HAP-1 (cell line): ENCODE measurements around the gene COL23A1.
"Not testable (repeated sequence)": the region's sequence is repeated elsewhere in the genome, so short reads cannot be mapped to it uniquely, and the experiment has no call there.

Source experiments
- DNase-seq, 2 experiments: peaks; one replicate each; pipeline ENCODE4 v3.0.0-alpha.2; 2016 to 2020; ENCODE audit warnings: low spot score in 2 of 2
- H3K27me3 ChIP-seq: fragments of 250-450 bp; sonication (Bioruptor Pico); 2 replicates; pipeline ENCODE4 v1.5.1; 2020; ENCODE audit warnings: low read depth, mild to moderate bottlenecking, moderate library complexity
- H3K36me3 ChIP-seq: fragments of 250-450 bp; sonication (Bioruptor Pico); replicated peaks from 2 replicates; pipeline ENCODE4 v1.5.1; 2020; ENCODE audit warnings: mild to moderate bottlenecking
- H3K4me1 ChIP-seq: fragments of 250-450 bp; sonication (Bioruptor Pico); 2 replicates; pipeline ENCODE4 v1.5.1; 2020; ENCODE audit warnings: mild to moderate bottlenecking
- H3K4me3 ChIP-seq: fragments of 250-450 bp; sonication (Bioruptor Pico); 2 replicates; pipeline ENCODE4 v1.5.1; 2020; ENCODE audit warnings: mild to moderate bottlenecking, moderate library complexity
- H3K9me3 ChIP-seq: fragments of 250-450 bp; sonication (Bioruptor Pico); 2 replicates; pipeline ENCODE4 v1.5.1; 2020; ENCODE audit warnings: mild to moderate bottlenecking, moderate library complexity
- in situ Hi-C: fragments of 300-500 bp; cut with MboI; formaldehyde crosslinking; loops from 3 replicates; pipeline ENCODE4 v1.14.3; 2020; ENCODE audit warnings: low sequenced_read_pairs, inconsistent platforms, mixed read lengths

The COL23A1 gene

GRCh38 chr5:178234121-178234749 lies 356.0 kb downstream of the COL23A1 start:
- in situ Hi-C loops: no loop called here
- no peaks in the 10 kb centered on the region for H3K27me3 ChIP-seq
- DNase-seq: no peak
- H3K9me3 ChIP-seq: no peaks in the 10 kb centered on the region
- peaks cover 26% of the 10 kb centered on the region for H3K36me3 ChIP-seq
- no peak overlapping the region for H3K4me3 ChIP-seq
- H3K4me1 ChIP-seq: peaks cover 8% of the 10 kb centered on the region

DNA sequence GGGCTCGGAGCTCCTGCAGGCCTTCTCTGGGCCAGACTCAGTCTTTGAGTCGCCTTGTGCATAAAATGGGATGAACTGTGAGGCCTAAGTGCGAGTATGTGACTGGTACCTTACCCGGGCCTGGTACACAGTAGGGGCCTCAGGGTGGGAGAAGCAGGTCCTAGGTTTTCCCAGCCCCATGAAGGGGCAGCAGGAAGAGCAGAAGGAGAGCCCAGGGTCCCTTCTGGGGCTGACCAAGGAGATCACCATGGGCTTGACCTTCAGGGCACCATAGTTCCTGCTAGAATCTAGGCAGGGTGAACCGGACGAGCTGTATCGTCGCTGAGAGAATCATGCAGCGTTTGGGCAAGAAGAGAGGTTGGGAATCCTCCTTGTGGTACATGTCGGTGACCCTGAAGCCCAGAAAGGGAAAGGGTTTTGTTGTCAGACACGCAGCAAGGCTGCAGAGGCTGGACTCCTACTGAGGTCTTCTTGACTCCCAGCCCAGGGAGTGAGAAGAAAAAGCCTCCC lies 357.2 kb downstream of the COL23A1 start:
- H3K27me3 ChIP-seq: no peaks in the 10 kb centered on the region
- in situ Hi-C loops: no loop called here
- no peaks in the 10 kb centered on the region for H3K9me3 ChIP-seq
- no peak for DNase-seq
- peak overlapping the region; percentile 73 for H3K4me3 ChIP-seq
- peaks cover 8% of the 10 kb centered on the region for H3K4me1 ChIP-seq
- peaks cover 39% of the 10 kb centered on the region for H3K36me3 ChIP-seq

DNA sequence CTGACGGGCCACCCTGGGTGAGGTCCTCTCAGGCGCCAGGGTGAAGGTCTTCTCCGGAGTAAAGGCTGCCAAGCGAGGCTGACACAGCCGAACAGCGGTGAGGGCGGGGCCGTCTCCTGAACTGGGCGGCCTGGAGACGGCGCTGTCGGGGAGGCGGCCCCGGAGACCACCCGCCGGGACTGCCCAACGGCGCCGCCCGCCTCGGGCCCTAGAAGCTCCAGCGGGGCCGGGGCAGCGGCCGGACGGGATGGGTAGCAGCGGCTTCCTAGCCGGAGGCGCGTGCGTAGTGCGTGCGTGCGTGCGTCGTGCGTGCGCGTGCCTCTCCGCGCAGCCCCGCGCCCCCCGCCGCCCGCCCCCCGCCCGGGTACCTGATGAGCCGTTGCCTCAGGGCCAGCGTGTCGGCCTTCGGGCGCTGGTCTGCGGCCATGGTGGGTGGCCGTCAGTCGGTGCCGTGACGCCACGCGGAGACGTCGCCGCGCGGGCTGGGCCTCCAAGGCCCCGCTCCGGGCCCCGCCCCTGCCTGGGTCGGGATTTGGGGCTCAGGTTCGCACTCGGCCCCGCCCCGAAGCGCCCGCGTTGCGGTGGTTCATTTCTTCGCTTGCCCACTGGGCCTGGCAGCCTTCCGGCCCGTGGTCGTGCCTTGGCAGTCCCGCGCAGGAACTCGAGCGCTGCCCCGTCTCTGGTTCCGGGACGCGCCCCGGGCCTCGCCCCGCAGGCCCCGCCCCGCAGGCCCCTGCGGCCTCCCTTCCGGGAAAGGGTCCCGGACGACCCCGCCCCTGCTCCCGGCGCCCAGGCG lies 357.9 kb downstream of the COL23A1 start, which contains the start of gene PHYKPL:
Gene PHYKPL (minus strand): TSS at position 679 of the 796 bp plus-strand sequence. CDS start 252 bp downstream, at position 427.
- H3K36me3 ChIP-seq: peaks cover 45% of the 10 kb centered on the region
- no peaks in the 10 kb centered on the region for H3K9me3 ChIP-seq
- H3K4me1 ChIP-seq: peaks cover 8% of the 10 kb centered on the region
- in situ Hi-C loops: no loop called here
- H3K4me3 ChIP-seq: peak within 1 kb of the TSS; percentile 73
- DNase-seq: peak; percentile 59 to 80
- no peaks in the 10 kb centered on the region for H3K27me3 ChIP-seq

GRCh38 chr5:178231539-178232123 lies 358.6 kb downstream of the COL23A1 start:
- peak overlapping the region; percentile 73 for H3K4me3 ChIP-seq
- no peak for DNase-seq
- peaks cover 50% of the 10 kb centered on the region for H3K36me3 ChIP-seq
- H3K4me1 ChIP-seq: peaks cover 8% of the 10 kb centered on the region
- in situ Hi-C loops: no loop called here
- H3K9me3 ChIP-seq: no peaks in the 10 kb centered on the region
- H3K27me3 ChIP-seq: no peaks in the 10 kb centered on the region

DNA sequence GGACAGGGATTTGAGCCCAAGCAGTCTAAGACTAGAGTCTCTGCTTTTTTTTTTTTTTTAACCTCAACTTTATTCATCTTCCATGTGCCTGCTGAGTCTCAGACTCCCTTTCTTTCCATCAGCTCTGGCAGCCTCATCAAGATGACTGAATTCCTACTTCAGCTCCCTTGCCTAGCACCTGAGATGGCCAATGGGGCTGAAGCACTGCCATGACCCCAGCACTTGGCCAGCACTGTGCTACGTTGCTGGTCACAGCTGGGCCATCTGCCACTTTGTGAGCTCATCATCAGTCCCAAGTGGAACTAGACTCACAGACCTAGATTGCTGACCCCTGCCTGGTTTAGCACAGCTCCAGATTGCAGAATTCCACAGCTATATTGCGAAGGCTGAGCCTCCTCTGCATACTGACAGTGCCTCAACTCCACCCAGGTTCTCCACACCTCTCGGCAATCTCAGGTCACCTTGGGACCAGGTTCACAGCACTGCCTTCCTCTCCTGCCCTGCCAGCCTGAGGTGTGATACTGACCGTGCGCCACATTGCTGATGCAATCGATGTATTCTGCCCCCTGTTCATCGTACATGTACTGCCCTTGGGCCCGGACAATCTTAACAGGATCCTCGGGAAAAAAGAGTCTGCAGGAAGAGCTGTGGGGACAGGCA lies 359.2 kb downstream of the COL23A1 start:
- in situ Hi-C loops: no loop called here
- Histone ChIP-seq H3K4me3 (peak overlapping the region; percentile 73), H3K27me3 (no peaks in the 10 kb centered on the region), H3K4me1 (peaks cover 8% of the 10 kb centered on the region), H3K9me3 (no peaks in the 10 kb centered on the region), H3K36me3 (peaks cover 56% of the 10 kb centered on the region)
- DNase-seq: no peak

DNA sequence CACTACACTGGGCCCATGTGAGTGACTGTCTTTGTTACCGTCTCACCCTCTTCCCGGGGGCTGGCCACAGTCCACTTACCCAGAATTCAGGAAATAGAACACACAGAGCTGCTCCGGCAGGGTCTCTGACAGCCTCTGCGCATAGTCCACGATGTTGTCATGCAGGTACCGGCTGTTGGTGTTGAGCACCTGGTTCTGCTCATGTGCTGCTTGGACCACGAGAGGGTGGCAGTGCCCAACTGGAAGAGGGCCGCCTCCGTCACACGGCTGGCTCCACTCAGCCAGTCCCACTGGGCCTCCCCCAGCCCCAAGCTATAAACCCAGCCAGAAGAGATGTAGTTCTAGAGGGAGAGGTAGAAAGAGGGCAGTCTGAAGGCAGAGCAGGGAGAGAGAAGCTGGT lies 360.3 kb downstream of the COL23A1 start:
- no peak overlapping the region for H3K4me3 ChIP-seq
- in situ Hi-C loops: no loop called here
- H3K27me3 ChIP-seq: no peaks in the 10 kb centered on the region
- H3K36me3 ChIP-seq: peaks cover 64% of the 10 kb centered on the region
- H3K4me1 ChIP-seq: peaks cover 8% of the 10 kb centered on the region
- no peaks in the 10 kb centered on the region for H3K9me3 ChIP-seq
- no peak for DNase-seq

DNA sequence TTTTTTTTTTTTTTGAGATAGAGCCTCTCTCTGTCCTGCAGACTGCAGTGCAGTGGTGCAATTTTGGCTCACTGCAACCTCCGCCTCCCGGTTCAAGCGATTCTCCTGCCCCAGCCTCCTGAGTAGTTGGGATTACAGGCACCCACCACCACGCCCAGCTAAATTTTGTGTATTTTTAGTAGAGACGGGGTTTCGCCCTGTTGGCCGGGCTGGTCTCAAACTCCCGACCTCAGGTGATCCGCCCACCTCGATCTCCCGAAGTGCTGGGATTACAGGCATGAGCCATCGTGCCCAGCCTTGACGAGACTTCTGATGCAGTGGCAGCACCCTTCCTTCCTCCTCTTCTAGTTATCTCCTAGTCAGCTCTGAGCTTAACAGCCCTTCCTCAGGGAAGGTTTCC lies 361.1 kb downstream of the COL23A1 start:
- H3K4me3 ChIP-seq, DNase-seq, H3K27me3 ChIP-seq, H3K4me1 ChIP-seq, H3K9me3 ChIP-seq, in situ Hi-C loops: not testable (repeated sequence)
- peaks cover 72% of the 10 kb centered on the region for H3K36me3 ChIP-seq

- Histone ChIP-seq H3K27me3 (no peaks in the 10 kb centered on the region), H3K4me1 (peaks cover 8% of the 10 kb centered on the region), H3K36me3 (peaks cover 77% of the 10 kb centered on the region), H3K9me3 (no peaks in the 10 kb centered on the region), H3K4me3 (no peak overlapping the region)
- DNase-seq: no peak
- in situ Hi-C loops: no loop called here
These were observed 361.6 kb downstream of the COL23A1 start for GRCh38 chr5:178228609-178229008.

- Histone ChIP-seq H3K4me3 (no peak overlapping the region), H3K27me3 (no peaks in the 10 kb centered on the region), H3K4me1 (peaks cover 8% of the 10 kb centered on the region), H3K36me3 (peaks cover 81% of the 10 kb centered on the region), H3K9me3 (no peaks in the 10 kb centered on the region)
- DNase-seq: no peak
- in situ Hi-C loops: no loop called here
These were observed 362.3 kb downstream of the COL23A1 start for GRCh38 chr5:178227929-178228328.

DNA sequence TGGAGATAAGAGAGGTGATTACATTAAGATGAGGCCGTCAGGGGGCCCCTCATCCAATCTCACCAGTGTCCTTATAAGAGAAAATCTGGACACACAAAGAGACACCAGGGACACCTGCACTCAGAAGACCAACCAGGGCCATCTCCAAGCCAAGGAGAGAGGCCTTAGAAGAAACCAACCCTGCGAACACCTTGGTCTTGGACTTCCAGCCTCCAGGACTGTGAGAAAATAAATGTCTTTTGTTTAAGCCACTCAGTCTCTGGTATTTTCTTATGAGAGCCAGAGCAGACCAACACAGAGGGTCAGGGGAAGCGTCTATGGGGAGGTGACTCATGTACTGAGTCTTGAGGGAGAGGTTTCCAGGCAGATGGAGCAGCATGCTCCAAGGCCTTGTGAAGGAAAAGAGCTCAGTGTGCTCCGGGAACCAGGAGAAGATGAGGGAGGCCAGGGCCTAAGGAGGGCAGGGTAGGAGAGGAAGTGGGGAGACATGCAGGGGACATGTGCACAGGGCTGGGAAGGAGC lies 363.0 kb downstream of the COL23A1 start:
- Histone ChIP-seq H3K36me3 (peaks cover 88% of the 10 kb centered on the region), H3K9me3 (no peaks in the 10 kb centered on the region), H3K4me3 (no peak overlapping the region), H3K27me3 (no peaks in the 10 kb centered on the region), H3K4me1 (peaks cover 8% of the 10 kb centered on the region)
- no peak for DNase-seq
- in situ Hi-C loops: no loop called here

DNA sequence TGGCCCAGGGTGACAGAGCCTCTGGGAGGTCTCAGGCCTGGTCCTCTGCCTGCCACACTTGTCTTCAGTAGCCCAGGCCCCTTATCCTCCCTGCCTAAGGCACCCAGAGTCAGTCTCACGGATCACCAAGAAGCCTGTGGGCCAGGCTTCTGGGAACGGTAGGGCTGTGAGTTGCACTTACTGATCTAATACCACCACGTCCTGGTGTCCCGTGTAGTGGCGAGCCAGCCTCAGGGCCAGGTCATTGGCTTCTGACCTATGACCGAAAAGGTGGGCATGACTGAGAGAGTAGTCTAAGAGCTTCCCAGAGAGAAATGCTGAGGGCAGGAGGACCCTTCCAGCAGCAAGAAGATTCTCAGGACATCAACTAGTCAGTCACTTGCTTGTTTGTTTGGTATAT lies 365.0 kb downstream of the COL23A1 start:
- H3K36me3 ChIP-seq: peaks cover 87% of the 10 kb centered on the region
- in situ Hi-C loops: no loop called here

DNA sequence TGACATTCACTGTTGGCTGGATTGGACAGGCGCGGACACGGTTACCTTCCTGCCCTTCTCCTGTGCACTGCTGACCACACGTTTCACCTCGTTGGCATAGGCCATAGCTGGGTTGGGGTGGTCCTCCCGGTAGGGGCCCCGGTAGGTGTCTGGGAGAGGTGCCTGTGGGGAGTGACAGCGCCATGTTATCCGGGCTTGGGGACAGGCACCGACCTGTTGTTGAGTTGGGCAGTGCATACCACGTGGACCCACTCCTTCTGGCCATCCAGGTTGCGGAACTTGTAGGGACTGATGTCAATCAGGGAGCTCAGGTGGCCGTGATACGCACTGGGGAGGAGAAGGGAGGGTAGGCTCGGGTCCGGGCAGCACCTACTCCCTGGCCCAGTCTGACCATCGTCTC lies 365.8 kb downstream of the COL23A1 start:
- H3K9me3 ChIP-seq: no peaks in the 10 kb centered on the region
- in situ Hi-C loops: no loop called here
- H3K36me3 ChIP-seq: peaks cover 84% of the 10 kb centered on the region
- no peak for DNase-seq
- H3K27me3 ChIP-seq: no peaks in the 10 kb centered on the region
- no peaks in the 10 kb centered on the region for H3K4me1 ChIP-seq
- no peak overlapping the region for H3K4me3 ChIP-seq

More for the DNA sequence above, 365.0 kb downstream of the COL23A1 start:
- H3K4me1 ChIP-seq: no peaks in the 10 kb centered on the region
- H3K27me3 ChIP-seq: no peaks in the 10 kb centered on the region
- H3K4me3 ChIP-seq: no peak overlapping the region
- H3K9me3 ChIP-seq: no peaks in the 10 kb centered on the region
- DNase-seq: no peak

GRCh38 chr5:178223828-178224335 lies 366.3 kb downstream of the COL23A1 start:
- no peak for DNase-seq
- in situ Hi-C loops: no loop called here
- H3K4me3 ChIP-seq: no peak overlapping the region

More at GRCh38 chr5:178223828-178224335, 366.3 kb downstream of the COL23A1 start:
- Histone ChIP-seq H3K4me1 (no peaks in the 10 kb centered on the region), H3K27me3 (no peaks in the 10 kb centered on the region), H3K36me3 (peaks cover 80% of the 10 kb centered on the region), H3K9me3 (no peaks in the 10 kb centered on the region)
